Astrocyte of the cerebellum (primary cell): ENCODE results near the gene DISC1.

Experiments
- DNase-seq: peaks from one replicate; pipeline ENCODE4 v3.0.0-alpha.2; 2011; ENCODE audit warnings: low read depth
- H3K4me3 ChIP-seq: 2 replicates; pipeline ENCODE4 v1.5.1; 2011; ENCODE audit warnings: mild to moderate bottlenecking, low read depth, low read length, moderate library complexity
- CTCF ChIP-seq: IDR thresholded peaks from 2 replicates; pipeline ENCODE4 v1.5.1; 2012; ENCODE audit warnings: low read length, low read depth, moderate library complexity, mild to moderate bottlenecking; ENCODE audit errors: missing control alignments
- in situ Hi-C: cut with HindIII; loops from 2 replicates; pipeline ENCODE4 v1.10.0; 2017; ENCODE audit warnings: low sequenced_read_pairs

The DISC1 gene

DNA sequence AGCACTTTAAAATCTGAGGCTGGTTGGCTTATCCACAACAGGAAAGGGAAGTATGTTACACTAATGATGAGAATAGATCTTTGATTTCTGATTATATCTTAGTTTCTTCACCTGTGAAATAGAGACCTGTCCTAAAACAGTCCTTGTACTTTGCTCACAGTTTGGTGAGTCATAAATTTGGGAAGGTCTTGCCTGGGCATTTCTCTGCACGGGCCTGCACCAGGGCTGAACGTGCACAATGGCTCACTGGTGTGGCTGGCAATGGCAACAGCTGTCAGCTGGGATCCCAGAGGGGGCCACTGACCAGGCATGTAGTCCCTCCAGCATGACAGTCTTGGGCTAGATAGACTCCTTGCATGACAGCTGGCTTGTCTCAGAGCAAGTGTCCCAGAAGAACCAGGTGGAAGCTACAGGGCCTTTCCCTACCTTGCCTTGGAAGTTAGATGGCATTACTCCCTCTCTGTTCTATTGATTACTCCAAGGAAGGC, 367.4 kb downstream of the DISC1 start:
- in situ Hi-C loops, result no loop called here
- no peak for DNase-seq
- no peak overlapping the region for H3K4me3 ChIP-seq
- TF ChIP-seq CTCF, result no peak

DNA sequence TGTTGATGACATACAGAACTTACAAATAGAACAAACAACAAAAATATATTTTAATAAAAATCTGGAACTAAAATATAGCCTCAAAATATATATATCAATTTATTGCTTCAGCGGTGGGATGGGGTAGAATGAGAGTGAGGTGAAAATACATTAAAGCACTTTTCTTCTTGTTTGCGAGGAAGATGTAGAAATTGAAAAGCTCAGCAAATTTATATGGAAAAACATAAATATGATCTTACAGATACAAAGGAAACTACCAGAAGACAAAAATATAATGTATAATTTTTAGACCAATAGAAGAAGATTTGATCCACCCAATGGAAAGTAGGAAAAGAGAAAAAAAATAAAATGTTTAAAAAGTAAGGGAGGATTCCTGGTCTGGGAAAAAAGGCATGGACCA, 372.2 kb downstream of the DISC1 start:
- DNase-seq, result no peak
- no peak for TF ChIP-seq CTCF
- in situ Hi-C loops, result no loop called here
- no peak overlapping the region for H3K4me3 ChIP-seq

- no peak for TF ChIP-seq CTCF
- DNase-seq, result no peak
- H3K4me3 ChIP-seq, result no peak overlapping the region
- in situ Hi-C loops, result no loop called here
These were observed 378.7 kb downstream of the DISC1 start for GRCh38 chr1:232005300-232005699.

DNA sequence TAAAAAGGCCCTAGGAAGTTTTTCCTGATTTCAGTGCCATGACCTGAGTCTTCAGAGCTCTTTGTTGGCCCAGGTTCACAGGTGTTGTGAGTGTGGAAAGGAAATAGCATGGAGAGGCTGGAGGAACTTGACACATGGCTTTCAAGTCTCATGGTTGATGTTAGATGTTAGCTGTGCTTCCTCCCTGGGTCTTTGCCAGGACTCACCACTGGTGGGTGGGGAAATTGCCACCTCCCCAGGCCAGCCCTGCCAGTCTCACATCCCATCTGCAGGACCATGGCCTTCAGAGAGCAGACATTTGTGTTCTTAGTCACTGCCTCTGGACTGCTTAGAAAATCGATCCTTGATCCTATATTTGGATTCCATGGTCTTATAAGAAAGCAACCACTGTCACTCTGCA, 383.2 kb downstream of the DISC1 start:
- no peak for DNase-seq
- TF ChIP-seq CTCF, result no peak
- H3K4me3 ChIP-seq, result no peak overlapping the region
- in situ Hi-C loops, result no loop called here

- no peak for DNase-seq
- no peak overlapping the region for H3K4me3 ChIP-seq
- TF ChIP-seq CTCF, result no peak
- in situ Hi-C loops, result no loop called here
These were observed 385.4 kb downstream of the DISC1 start for GRCh38 chr1:232011961-232012360.

DNA sequence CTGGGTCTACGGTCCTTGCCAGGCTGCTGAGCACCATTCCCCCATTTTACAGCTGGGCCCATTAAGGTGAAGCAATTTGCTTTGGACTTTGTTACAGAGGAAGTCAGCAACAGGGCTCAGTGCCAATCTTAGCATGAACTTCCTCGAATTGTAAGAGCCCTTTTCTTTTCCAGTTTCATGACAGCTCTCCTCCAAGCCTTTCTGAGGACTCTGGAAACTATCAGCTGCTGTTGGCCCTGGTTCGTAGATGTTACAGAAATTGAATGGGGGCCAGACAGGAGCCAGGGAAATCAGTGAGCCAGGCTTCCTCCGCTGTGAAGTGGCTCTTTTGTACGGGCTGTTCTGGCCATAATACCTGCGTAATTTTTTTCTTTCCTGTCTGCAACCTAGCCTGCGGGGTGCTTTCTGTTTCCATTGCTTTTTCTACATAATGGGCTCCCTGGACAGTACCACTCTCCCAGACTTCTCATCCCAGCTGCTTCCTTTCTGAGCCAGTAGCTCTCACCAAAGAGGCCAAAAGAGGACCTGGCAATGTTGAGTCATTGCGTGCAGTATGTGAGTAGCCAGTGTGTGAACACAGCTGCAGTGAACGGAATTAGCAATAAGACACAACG, 386.3 kb downstream of the DISC1 start:
- TF ChIP-seq CTCF, result no peak
- in situ Hi-C loops, result no loop called here
- no peak overlapping the region for H3K4me3 ChIP-seq
- DNase-seq, result peak; percentile 74
